Measurements from ENCODE around the gene HNRNPK. TPM values are rescaled to one million over a fixed set of nuclear protein-coding genes. Genes with fewer than 3 reads are reported as not detected.

Gene HNRNPK
- total RNA-seq, 4 donors from 2014 or later, result 132 to 406 (median 278) TPM

- Histone ChIP-seq H3K4me3 (no peak overlapping the region), H3K27me3 (no peaks in the 10 kb centered on the region), H3K27ac (peak overlapping the region in 3 of 4 donors; percentile 10 to 23 (median 13)), H3K36me3 (peaks cover 0 to 4% (median 0%) of the 10 kb centered on the region in 4 donors), H3K4me1 (peaks cover 2 to 7% (median 3%) of the 10 kb centered on the region in 4 donors), H3K9me3 (no peaks in the 10 kb centered on the region)
- TF ChIP-seq POLR2AphosphoS5 (IDR thresholded peaks at IDR 0.05) (no peak), CTCF (IDR thresholded peaks at IDR 0.05) (no peak), EP300 (IDR thresholded peaks at IDR 0.05; ENCODE audit: low read depth) (no peak), POLR2A (IDR thresholded peaks at IDR 0.05) (no peak)
- intact Hi-C loops (cut with DNase I; ENCODE audit: low total_unique reads) (no loop called here), in situ Hi-C loops (cut with MboI; ENCODE audit: low pct_ligation_motif_present in 1 of 4, low pct_unique_long_range_greater_than_20kb in 1 of 4, low sequenced_read_pairs in 3 of 4) (loop anchor here in 1 of 4 donors (25.0 kb wide), 1 partner anchor 1975 kb away; the partner anchor contains the start of gene NAA35)
- DNase-seq, result no peak
- 17 to 55% methylated on average over 2 to 3 of the region's 3 CpGs for WGBS, 2 donors (ENCODE audit: low coverage in 1 of 2)
Measured at GRCh38 chr9:83962165-83962564, 17.9 kb downstream of the HNRNPK start.

GRCh38 chr9:83960991-83961390 lies 19.0 kb downstream of the HNRNPK start:
- intact Hi-C loops (cut with DNase I; ENCODE audit: low total_unique reads) (no loop called here), in situ Hi-C loops (cut with MboI; ENCODE audit: low pct_ligation_motif_present in 1 of 4, low pct_unique_long_range_greater_than_20kb in 1 of 4, low sequenced_read_pairs in 3 of 4) (loop anchor here in 1 of 4 donors (25.0 kb wide), 1 partner anchor 1976 kb away; the partner anchor contains the start of gene NAA35)
- H3K4me3 ChIP-seq, result no peak overlapping the region
- no peak for DNase-seq
- H3K9me3 ChIP-seq, result no peaks in the 10 kb centered on the region
- H3K27me3 ChIP-seq, result no peaks in the 10 kb centered on the region
- peaks cover 3 to 12% (median 4%) of the 10 kb centered on the region in 4 donors for H3K4me1 ChIP-seq
- TF ChIP-seq EP300 (IDR thresholded peaks at IDR 0.05; ENCODE audit: low read depth) (no peak), POLR2A (IDR thresholded peaks at IDR 0.05) (no peak), POLR2AphosphoS5 (IDR thresholded peaks at IDR 0.05) (no peak), CTCF (IDR thresholded peaks at IDR 0.05) (no peak)
- no peaks in the 10 kb centered on the region for H3K36me3 ChIP-seq
- H3K27ac ChIP-seq, result no peak overlapping the region
- WGBS, 2 donors (ENCODE audit: low coverage in 1 of 2), result 85 to 91% methylated on average over 4 to 5 of the region's 5 CpGs

- intact Hi-C loops (cut with DNase I; ENCODE audit: low total_unique reads), result no loop called here
- WGBS, 2 donors (ENCODE audit: low coverage in 1 of 2), result 70 to 78% methylated on average over 4 of the region's 4 CpGs
- peaks cover 4 to 23% (median 10%) of the 10 kb centered on the region in 4 donors for H3K4me1 ChIP-seq
- H3K27me3 ChIP-seq, result no peaks in the 10 kb centered on the region
- H3K27ac ChIP-seq, result peak overlapping the region in 1 of 4 donors; percentile 31
- no peaks in the 10 kb centered on the region for H3K9me3 ChIP-seq
- in situ Hi-C loops (cut with MboI; ENCODE audit: low pct_ligation_motif_present in 1 of 4, low pct_unique_long_range_greater_than_20kb in 1 of 4, low sequenced_read_pairs in 3 of 4), result loop anchor here in 1 of 4 donors (25.0 kb wide), 1 partner anchor 1978 kb away; the partner anchor contains the start of gene NAA35
- no peak overlapping the region for H3K4me3 ChIP-seq
- no peaks in the 10 kb centered on the region for H3K36me3 ChIP-seq
- no peak for DNase-seq
- peak in 1 of 3 donors; percentile 18 for TF ChIP-seq POLR2AphosphoS5 (IDR thresholded peaks at IDR 0.05)
- TF ChIP-seq CTCF (IDR thresholded peaks at IDR 0.05), result no peak
Measured at GRCh38 chr9:83959061-83959460, 21.0 kb downstream of the HNRNPK start.

GRCh38 chr9:83957248-83957513 lies 22.8 kb downstream of the HNRNPK start:
- in situ Hi-C loops (cut with MboI; ENCODE audit: low pct_ligation_motif_present in 1 of 4, low pct_unique_long_range_greater_than_20kb in 1 of 4, low sequenced_read_pairs in 3 of 4) (loop anchor here in 1 of 4 donors (25.0 kb wide), 1 partner anchor 1980 kb away; the partner anchor contains the start of gene NAA35), intact Hi-C loops (cut with DNase I; ENCODE audit: low total_unique reads) (no loop called here)
- H3K27ac ChIP-seq, result peak overlapping the region; percentile 89 to 93 (median 90)
- no peaks in the 10 kb centered on the region for H3K9me3 ChIP-seq
- TF ChIP-seq POLR2A (IDR thresholded peaks at IDR 0.05), result no peak
- TF ChIP-seq POLR2AphosphoS5 (IDR thresholded peaks at IDR 0.05), result no peak
- TF ChIP-seq CTCF (IDR thresholded peaks at IDR 0.05), result no peak
- no peak for TF ChIP-seq EP300 (IDR thresholded peaks at IDR 0.05; ENCODE audit: low read depth)
- peak overlapping the region; percentile 58 to 79 (median 66) for H3K4me3 ChIP-seq
- no peaks in the 10 kb centered on the region for H3K36me3 ChIP-seq
- WGBS, 2 donors (ENCODE audit: low coverage in 1 of 2), result 55 to 80% methylated on average over 4 of the region's 4 CpGs
- peak; percentile 35 for DNase-seq
- peaks cover 4 to 23% (median 8%) of the 10 kb centered on the region in 4 donors for H3K4me1 ChIP-seq
- H3K27me3 ChIP-seq, result no peaks in the 10 kb centered on the region
